IPS DF 6.9 (cell line): ENCODE measurements around the gene GBP6.
"Not testable (repeated sequence)": the region's sequence is repeated elsewhere in the genome, so short reads cannot be mapped to it uniquely, and the experiment has no call there.

ENCODE experiments used
- DNase-seq: peaks from one replicate; pipeline ENCODE4 v3.0.0-alpha.2; 2013; ENCODE audit warnings: low read depth, low spot score
- H3K27ac ChIP-seq: one replicate; pipeline ENCODE4 v1.5.1; 2013; ENCODE audit warnings: low read length, control low read depth
- H3K27me3 ChIP-seq: 2 replicates; pipeline ENCODE4 v1.6.1; 2013; ENCODE audit warnings: mild to moderate bottlenecking, low read length; ENCODE audit not compliant: control insufficient read depth, insufficient read depth
- H3K36me3 ChIP-seq: 2 replicates; pipeline ENCODE4 v1.6.1; 2013; ENCODE audit warnings: low read length; ENCODE audit not compliant: control insufficient read depth, insufficient read depth
- H3K4me1 ChIP-seq: 2 replicates; pipeline ENCODE4 v1.6.1; 2013; ENCODE audit warnings: low read length; ENCODE audit not compliant: control insufficient read depth, insufficient read depth
- H3K4me3 ChIP-seq: 2 replicates; pipeline ENCODE4 v1.5.1; 2013; ENCODE audit warnings: mild to moderate bottlenecking, low read length
- H3K9me3 ChIP-seq: 2 replicates; pipeline ENCODE4 v1.6.1; 2013; ENCODE audit warnings: low read length, inconsistent platforms; ENCODE audit not compliant: control insufficient read depth, insufficient read depth
- WGBS: extraction: QIAGEN DNeasy Blood & Tissue Kit; methylation state at CpG from one replicate; pipeline ENCODE4 v1.1.7; 2013; ENCODE audit warnings: mixed read lengths, missing lambda C conversion rate; ENCODE audit not compliant: insufficient read length, insufficient coverage; 5-methylcytosine and 5-hydroxymethylcytosine counted together

GBP6 gene

DNA sequence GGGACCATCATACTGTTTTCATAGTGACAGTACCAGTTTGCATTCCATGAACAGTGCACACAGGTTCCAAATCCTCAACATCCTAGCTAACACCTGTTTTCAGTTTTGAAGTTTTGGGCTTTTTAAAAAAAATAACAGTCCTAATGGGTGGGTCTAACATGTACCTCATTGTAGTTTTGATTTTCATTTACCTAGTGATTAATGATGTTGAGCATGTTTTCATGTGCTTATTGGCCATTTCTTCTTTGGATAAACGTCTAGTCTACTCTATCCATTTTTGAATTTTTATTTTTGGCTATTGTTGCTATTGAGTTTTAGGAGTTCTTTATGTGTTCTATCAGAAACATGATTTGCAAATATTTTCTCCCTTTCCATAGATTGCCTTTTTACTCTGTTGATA, 3.4 kb downstream of the GBP6 start:
- Histone ChIP-seq H3K36me3 (no peaks in the 10 kb centered on the region), H3K4me3 (no peak overlapping the region), H3K27me3 (no peaks in the 10 kb centered on the region), H3K4me1 (no peaks in the 10 kb centered on the region; the same call in 1 of the 2 replicates), H3K27ac (no peak overlapping the region), H3K9me3 (no peaks in the 10 kb centered on the region)
- no peak for DNase-seq
- no CpG with 5 or more reads among the region's 1 CpG for WGBS

DNA sequence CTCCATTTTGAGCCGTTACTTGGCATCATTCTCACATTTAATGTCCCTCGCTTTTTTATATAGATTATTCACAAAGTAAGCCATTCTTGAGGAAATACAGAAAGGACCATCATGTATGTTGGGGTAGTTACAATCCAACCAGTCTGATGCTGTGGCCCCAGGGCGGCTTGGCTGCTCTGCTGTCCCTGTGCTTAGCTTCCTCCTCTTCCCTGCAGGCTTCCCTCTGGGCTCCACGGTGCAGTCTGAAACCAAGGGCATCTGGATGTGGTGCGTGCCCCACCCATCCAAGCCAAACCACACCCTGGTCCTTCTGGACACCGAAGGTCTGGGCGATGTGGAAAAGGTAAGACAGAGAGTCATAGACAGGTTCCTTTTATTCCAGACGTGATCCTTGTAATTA, 5.5 kb downstream of the GBP6 start:
- H3K9me3 ChIP-seq, result no peaks in the 10 kb centered on the region
- no peaks in the 10 kb centered on the region for H3K27me3 ChIP-seq
- H3K4me3 ChIP-seq, result no peak overlapping the region
- H3K27ac ChIP-seq, result no peak overlapping the region
- no peaks in the 10 kb centered on the region for H3K36me3 ChIP-seq
- no CpG with 5 or more reads among the region's 8 CpGs for WGBS
- H3K4me1 ChIP-seq, result no peaks in the 10 kb centered on the region; the same call in 1 of the 2 replicates
- no peak for DNase-seq

DNA sequence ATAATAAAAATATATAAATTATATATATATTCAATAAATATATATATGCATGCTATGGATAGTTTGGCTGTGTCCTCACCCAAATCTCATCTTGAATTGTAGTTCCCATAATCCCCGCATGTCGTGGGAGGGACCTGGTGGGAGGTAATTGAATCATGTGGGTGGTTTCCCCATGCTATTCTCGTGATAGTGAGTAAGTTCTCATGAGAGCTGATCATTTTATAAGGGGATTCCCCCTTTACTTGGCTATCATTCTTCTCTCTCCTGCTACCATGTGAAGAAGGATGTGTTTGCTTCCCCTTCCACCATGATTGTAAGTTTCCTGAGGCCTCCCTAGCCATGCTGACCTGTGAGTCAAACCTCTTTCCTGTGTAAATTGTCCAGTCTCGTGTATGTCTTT, 10.0 kb downstream of the GBP6 start:
- DNase-seq, H3K9me3 ChIP-seq, H3K27me3 ChIP-seq, H3K36me3 ChIP-seq, H3K4me3 ChIP-seq, H3K27ac ChIP-seq, H3K4me1 ChIP-seq: not testable (repeated sequence)
- no CpG with 5 or more reads among the region's 4 CpGs for WGBS

DNA sequence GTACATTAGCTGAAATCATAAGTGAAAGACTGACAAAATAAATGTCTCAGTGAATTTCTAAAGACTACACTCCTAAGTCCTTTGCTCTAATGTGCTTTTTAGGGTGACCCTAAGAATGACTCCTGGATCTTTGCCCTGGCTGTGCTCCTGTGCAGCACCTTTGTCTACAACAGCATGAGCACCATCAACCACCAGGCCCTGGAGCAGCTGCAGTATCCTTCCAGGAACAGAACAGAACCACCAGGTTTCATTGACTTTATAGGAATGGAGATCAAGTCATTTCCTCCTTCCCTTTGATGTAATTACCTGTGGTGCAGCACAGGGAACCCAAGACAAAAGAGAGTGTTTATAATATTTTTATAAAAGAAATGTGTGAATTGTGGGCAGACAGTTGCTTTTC, 14.1 kb downstream of the GBP6 start:
- Histone ChIP-seq H3K4me1 (no peaks in the 10 kb centered on the region), H3K27ac (no peak overlapping the region), H3K9me3 (no peaks in the 10 kb centered on the region), H3K36me3 (no peaks in the 10 kb centered on the region), H3K27me3 (no peaks in the 10 kb centered on the region), H3K4me3 (no peak overlapping the region)
- no peak for DNase-seq

DNA sequence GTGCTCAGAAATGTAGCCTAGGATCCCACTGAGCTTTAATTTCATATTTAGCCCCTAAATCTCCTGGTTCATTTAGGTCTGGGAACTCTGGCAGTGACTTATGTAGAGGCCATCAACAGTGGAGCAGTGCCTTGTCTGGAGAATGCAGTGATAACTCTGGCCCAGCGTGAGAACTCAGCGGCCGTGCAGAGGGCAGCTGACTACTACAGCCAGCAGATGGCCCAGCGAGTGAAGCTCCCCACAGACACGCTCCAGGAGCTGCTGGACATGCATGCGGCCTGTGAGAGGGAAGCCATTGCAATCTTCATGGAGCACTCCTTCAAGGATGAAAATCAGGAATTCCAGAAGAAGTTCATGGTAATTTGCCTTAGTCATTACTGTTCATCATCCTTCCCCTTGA, 17.8 kb downstream of the GBP6 start:
- H3K4me1 ChIP-seq, result no peaks in the 10 kb centered on the region
- H3K27ac ChIP-seq, result no peak overlapping the region
- no peaks in the 10 kb centered on the region for H3K9me3 ChIP-seq
- no peaks in the 10 kb centered on the region for H3K27me3 ChIP-seq
- no peak overlapping the region for H3K4me3 ChIP-seq
- DNase-seq, result no peak
- WGBS, result no CpG with 5 or more reads among the region's 6 CpGs
- H3K36me3 ChIP-seq, result no peaks in the 10 kb centered on the region

DNA sequence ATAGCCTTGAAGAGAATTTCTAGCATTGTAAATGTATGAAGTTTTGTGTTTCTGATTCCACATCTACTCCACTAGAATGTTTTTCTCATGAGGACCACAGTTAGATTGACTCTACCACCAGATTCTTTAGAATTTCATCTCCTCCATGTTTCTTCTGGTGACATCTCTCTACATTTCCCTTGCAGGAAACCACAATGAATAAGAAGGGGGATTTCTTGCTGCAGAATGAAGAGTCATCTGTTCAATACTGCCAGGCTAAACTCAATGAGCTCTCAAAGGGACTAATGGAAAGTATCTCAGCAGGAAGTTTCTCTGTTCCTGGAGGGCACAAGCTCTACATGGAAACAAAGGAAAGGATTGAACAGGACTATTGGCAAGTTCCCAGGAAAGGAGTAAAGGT, 18.6 kb downstream of the GBP6 start:
- Histone ChIP-seq H3K4me1 (no peaks in the 10 kb centered on the region), H3K27ac (no peak overlapping the region)
- no peak for DNase-seq

DNA sequence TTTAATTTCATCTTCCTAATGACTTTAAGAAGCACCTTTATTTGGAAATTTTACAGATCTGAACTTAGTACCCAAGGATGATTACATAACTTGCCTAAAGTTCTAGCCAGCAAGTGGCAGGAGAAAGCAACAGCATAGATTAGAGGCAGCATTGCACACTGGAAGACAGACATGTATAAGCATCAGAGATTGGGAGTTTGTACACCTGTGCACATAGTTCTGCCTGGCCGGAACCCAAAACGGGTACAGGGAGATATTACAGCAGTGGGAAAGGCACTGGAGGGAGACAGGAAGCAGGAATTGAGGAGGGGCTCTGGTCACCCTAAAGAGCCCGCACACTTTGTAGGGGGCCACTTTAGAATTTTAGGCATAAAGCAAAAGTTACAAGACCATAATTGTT, 19.3 kb downstream of the GBP6 start:
- H3K36me3 ChIP-seq, result no peaks in the 10 kb centered on the region
- DNase-seq, result no peak
- H3K27me3 ChIP-seq, result no peaks in the 10 kb centered on the region
- WGBS, result no CpG with 5 or more reads among the region's 3 CpGs
- no peak overlapping the region for H3K4me3 ChIP-seq
- no peak overlapping the region for H3K27ac ChIP-seq
- H3K4me1 ChIP-seq, result no peaks in the 10 kb centered on the region
- H3K9me3 ChIP-seq, result no peaks in the 10 kb centered on the region

More for the DNA sequence above, 18.6 kb downstream of the GBP6 start:
- no peak overlapping the region for H3K4me3 ChIP-seq
- H3K36me3 ChIP-seq, result no peaks in the 10 kb centered on the region
- no peaks in the 10 kb centered on the region for H3K27me3 ChIP-seq
- H3K9me3 ChIP-seq, result no peaks in the 10 kb centered on the region

DNA sequence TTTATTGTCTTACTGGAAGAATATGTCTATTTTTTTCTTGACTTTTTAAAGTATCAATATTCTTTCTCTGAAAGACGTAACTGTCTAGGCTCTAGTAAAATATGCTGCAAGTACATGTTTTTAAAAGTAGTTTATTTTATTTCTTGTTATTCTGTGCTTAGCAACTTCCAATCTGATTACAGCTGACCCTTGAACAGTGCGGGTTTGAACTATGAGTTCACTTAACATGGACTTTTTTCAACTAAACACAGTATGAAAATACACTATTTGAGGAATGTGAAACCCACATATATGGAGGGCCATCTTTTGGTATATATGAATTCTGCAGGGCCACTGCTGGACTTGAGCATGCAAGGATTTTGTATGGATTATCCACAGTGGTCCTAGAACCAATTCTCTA, 26.8 kb downstream of the GBP6 start:
- Histone ChIP-seq H3K27ac (no peak overlapping the region), H3K36me3 (no peaks in the 10 kb centered on the region), H3K4me3 (no peak overlapping the region), H3K27me3 (no peaks in the 10 kb centered on the region), H3K4me1 (no peaks in the 10 kb centered on the region), H3K9me3 (no peaks in the 10 kb centered on the region)
- DNase-seq, result no peak
- no CpG with 5 or more reads among the region's 2 CpGs for WGBS

DNA sequence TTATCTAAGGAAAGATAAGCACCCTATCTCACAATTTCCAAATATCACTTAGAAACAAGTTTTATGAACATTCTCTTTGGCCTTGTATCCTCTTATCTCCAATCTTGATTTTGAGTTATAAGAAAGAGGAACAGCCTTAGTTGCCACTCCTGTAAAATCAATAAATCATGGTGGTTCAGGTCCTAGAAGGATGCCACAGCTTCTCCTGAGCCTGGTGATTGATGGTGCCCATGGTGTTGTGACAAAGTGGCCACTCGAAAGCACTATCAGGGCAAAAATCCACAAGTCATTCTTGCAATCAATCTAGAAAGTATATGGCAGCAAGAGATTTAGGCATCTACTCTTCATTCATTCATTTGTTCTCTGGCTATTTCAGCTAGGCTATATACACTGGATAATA, 27.8 kb downstream of the GBP6 start:
- no peak for DNase-seq
- Histone ChIP-seq H3K4me3 (no peak overlapping the region), H3K9me3 (no peaks in the 10 kb centered on the region), H3K27me3 (no peaks in the 10 kb centered on the region), H3K36me3 (no peaks in the 10 kb centered on the region), H3K27ac (no peak overlapping the region), H3K4me1 (no peaks in the 10 kb centered on the region)
- no CpG with 5 or more reads among the region's 1 CpG for WGBS

DNA sequence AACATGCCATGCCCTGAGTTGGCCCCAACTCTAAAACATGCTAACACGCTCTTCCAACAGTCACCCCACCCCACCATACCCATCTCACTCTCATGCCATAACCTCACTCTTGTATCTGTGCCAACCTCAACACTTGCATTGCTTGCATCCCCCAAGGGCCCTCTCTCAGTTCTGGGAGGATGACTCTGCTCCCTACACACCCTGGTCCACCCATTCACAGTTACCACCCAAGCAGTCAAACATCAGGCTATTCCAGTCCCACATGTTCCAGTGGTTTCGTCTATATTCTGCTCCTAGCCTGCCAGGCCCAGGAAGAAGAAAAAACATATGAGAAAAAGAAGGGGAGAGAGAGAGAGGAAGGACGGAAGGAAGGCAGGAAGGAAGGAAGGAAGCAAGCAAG, 31.0 kb downstream of the GBP6 start:
- Histone ChIP-seq H3K36me3 (no peaks in the 10 kb centered on the region), H3K27ac (no peak overlapping the region), H3K9me3 (no peaks in the 10 kb centered on the region), H3K4me1 (no peaks in the 10 kb centered on the region), H3K4me3 (no peak overlapping the region), H3K27me3 (no peaks in the 10 kb centered on the region)
- no CpG with 5 or more reads among the region's 3 CpGs for WGBS
- no peak for DNase-seq

DNA sequence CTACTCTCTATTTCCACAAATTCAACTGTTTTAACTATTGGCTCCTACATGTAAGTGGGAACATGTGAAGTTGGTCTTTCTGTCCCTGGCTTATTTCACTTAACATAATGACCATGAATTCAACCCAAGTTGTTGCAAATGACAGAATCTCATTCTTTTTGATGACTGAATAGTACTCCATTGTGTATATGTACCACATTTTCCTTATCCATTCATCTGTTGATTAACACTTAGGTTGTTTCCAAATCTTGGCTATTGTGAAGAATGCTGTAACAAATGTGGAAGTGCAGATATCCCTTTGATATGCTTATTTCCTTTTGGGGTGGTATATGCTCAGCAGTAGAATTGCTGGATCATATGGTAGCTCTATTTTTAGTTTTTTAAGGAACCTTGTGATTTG, 33.0 kb downstream of the GBP6 start:
- Histone ChIP-seq H3K9me3 (no peaks in the 10 kb centered on the region), H3K27ac (no peak overlapping the region), H3K4me1 (no peaks in the 10 kb centered on the region), H3K27me3 (no peaks in the 10 kb centered on the region), H3K36me3 (no peaks in the 10 kb centered on the region), H3K4me3 (no peak overlapping the region)
- DNase-seq, result no peak
